PC-3 (cell line): ENCODE data around the gene PTCD2. TPM values are rescaled to one million over a fixed set of nuclear protein-coding genes. Genes with fewer than 3 reads are reported as not detected.
"Not testable (repeated sequence)": the region's sequence is repeated elsewhere in the genome, so short reads cannot be mapped to it uniquely, and the experiment has no call there.

ENCODE experiments used
- ATAC-seq: fragments of 200-7000 bp; cut with Tn5 transposase; 2 replicates; pipeline ENCODE4 v1.9.1; 2020; ENCODE audit warnings: mild to moderate bottlenecking, moderate library complexity
- BruUV-seq: library from RNA; stranded (reverse); fragments of 400-500 nt; replicated peaks from 2 replicates; lab custom pipeline; 2021; lab: Mats Ljungman, UMichigan
- CTCF ChIA-PET: fragments of 300-600 bp; sonication (Branson Sonifier 250); formaldehyde crosslinking; loops from one replicate; lab custom pipeline; 2022; ENCODE audit warnings: antibody characterized with exemption; lab: Charles Lee
- POLR2A ChIA-PET: fragments of 300-600 bp; sonication (Branson Sonifier 250); formaldehyde crosslinking; loops from one replicate; lab custom pipeline; 2022; ENCODE audit warnings: antibody characterized with exemption; ENCODE audit not compliant: unreplicated experiment; lab: Charles Lee
- DNase-seq: peaks from one replicate; pipeline ENCODE4 v3.0.0-alpha.2; 2015
- H2AFZ ChIP-seq: fragments of 300-600 bp; sonication (generic); 2 replicates; pipeline ENCODE4 v1.6.0; 2016; ENCODE audit warnings: antibody characterized with exemption, low read length
- H3F3A ChIP-seq: fragments of 300-600 bp; sonication (generic); one replicate; pipeline ENCODE4 v1.6.0; 2017; ENCODE audit warnings: antibody characterized with exemption, low read length, control low read depth, mild to moderate bottlenecking; ENCODE audit not compliant: unreplicated experiment
- H3K27ac ChIP-seq: fragments of 300-600 bp; sonication (generic); 2 replicates; pipeline ENCODE4 v1.5.1; 2016; ENCODE audit warnings: mild to moderate bottlenecking, low read length
- H3K27me3 ChIP-seq: fragments of 300-600 bp; sonication (generic); 2 replicates; pipeline ENCODE4 v1.6.1; 2016; ENCODE audit warnings: low read length, mixed read lengths
- H3K36me3 ChIP-seq: fragments of 300-600 bp; sonication (generic); 2 replicates; pipeline ENCODE4 v1.6.1; 2016; ENCODE audit warnings: low read depth, mixed run types, low read length, mixed read lengths
- H3K4me1 ChIP-seq: fragments of 300-600 bp; sonication (generic); 2 replicates; pipeline ENCODE4 v1.5.1; 2016; ENCODE audit warnings: low read length; ENCODE audit not compliant: insufficient read depth
- H3K4me2 ChIP-seq: fragments of 300-600 bp; sonication (generic); 2 replicates; pipeline ENCODE4 v1.6.0; 2016; ENCODE audit warnings: low read length
- H3K4me3 ChIP-seq: fragments of 300-600 bp; sonication (generic); 2 replicates; pipeline ENCODE4 v1.5.1; 2016; ENCODE audit warnings: mild to moderate bottlenecking, low read length, mixed read lengths
- H3K79me2 ChIP-seq: fragments of 300-600 bp; sonication (generic); 2 replicates; pipeline ENCODE4 v1.6.1; 2017; ENCODE audit warnings: low read length, mixed read lengths
- H3K9ac ChIP-seq: fragments of 300-600 bp; sonication (generic); 2 replicates; pipeline ENCODE4 v1.6.0; 2016; ENCODE audit warnings: mild to moderate bottlenecking, low read length
- H3K9me2 ChIP-seq: fragments of 300-600 bp; sonication (generic); replicated peaks from 2 replicates; pipeline ENCODE4 v1.6.1; 2016; ENCODE audit warnings: mixed run types, low read length, mixed read lengths
- H3K9me3 ChIP-seq: fragments of 300-600 bp; sonication (generic); 2 replicates; pipeline ENCODE4 v1.6.1; 2016; ENCODE audit warnings: low read length, mixed read lengths
- H4K20me1 ChIP-seq: fragments of 300-600 bp; sonication (generic); 2 replicates; pipeline ENCODE4 v1.6.1; 2016; ENCODE audit warnings: low read length, mixed read lengths
- EZH2 ChIP-seq: fragments of 300-600 bp; sonication (generic); IDR thresholded peaks from one replicate; pipeline ENCODE4 v1.6.1; 2017; ENCODE audit warnings: antibody characterized with exemption, mild to moderate bottlenecking, low read length; ENCODE audit not compliant: unreplicated experiment
- EZH2phosphoT487 ChIP-seq: fragments of 300-600 bp; sonication (generic); IDR thresholded peaks from 2 replicates; pipeline ENCODE4 v1.6.1; 2018; ENCODE audit warnings: mild to moderate bottlenecking, antibody characterized with exemption, low read length, borderline replicate concordance
- intact Hi-C: fragments of 100-400 bp; cut with micrococcal nuclease; formaldehyde crosslinking; loops from 2 replicates; pipeline ENCODE4 v1.9.0; 2023
- total RNA-seq: library from RNA; depleted of rRNA; stranded (reverse); fragments of >200 nt; gene quantifications from 2 replicates; pipeline ENCODE4 v1.2.3, GENCODE V29; 2014
- TF ChIP-seq, protein P1 (sequence below): fragments of 300-600 bp; sonication (generic); conservative IDR thresholded peaks from 2 replicates; pipeline ENCODE4 v1.5.1; 2017; ENCODE audit warnings: antibody characterized with exemption, low read depth, mild to moderate bottlenecking, low read length

Gene PTCD2
- total RNA-seq, 1 experiment from 2014 or later: 3.4 TPM

GRCh38 chr5:72296256-72296655 is 23.9 kb upstream of the PTCD2 start:
- Histone ChIP-seq H3K27ac (no peak overlapping the region), H3K79me2 (peaks cover 23% of the 10 kb centered on the region), H3K27me3 (no peaks in the 10 kb centered on the region), H3K9me3 (no peaks in the 10 kb centered on the region), H3K36me3 (peaks cover 4% of the 10 kb centered on the region; the same call in 1 of the 2 replicates), H3K9me2 (no peaks in the 10 kb centered on the region), H3K9ac (no peak overlapping the region), H3F3A (no peaks in the 10 kb centered on the region), H3K4me3 (no peak overlapping the region), H3K4me1 (no peaks in the 10 kb centered on the region), H3K4me2 (no peak overlapping the region), H4K20me1 (no peaks in the 10 kb centered on the region), H2AFZ (no peak overlapping the region)
- CTCF ChIA-PET: no interaction called here
- ATAC-seq (no peak), DNase-seq (no peak)
- POLR2A ChIA-PET: no interaction called here
- TF ChIP-seq, protein P1, sequence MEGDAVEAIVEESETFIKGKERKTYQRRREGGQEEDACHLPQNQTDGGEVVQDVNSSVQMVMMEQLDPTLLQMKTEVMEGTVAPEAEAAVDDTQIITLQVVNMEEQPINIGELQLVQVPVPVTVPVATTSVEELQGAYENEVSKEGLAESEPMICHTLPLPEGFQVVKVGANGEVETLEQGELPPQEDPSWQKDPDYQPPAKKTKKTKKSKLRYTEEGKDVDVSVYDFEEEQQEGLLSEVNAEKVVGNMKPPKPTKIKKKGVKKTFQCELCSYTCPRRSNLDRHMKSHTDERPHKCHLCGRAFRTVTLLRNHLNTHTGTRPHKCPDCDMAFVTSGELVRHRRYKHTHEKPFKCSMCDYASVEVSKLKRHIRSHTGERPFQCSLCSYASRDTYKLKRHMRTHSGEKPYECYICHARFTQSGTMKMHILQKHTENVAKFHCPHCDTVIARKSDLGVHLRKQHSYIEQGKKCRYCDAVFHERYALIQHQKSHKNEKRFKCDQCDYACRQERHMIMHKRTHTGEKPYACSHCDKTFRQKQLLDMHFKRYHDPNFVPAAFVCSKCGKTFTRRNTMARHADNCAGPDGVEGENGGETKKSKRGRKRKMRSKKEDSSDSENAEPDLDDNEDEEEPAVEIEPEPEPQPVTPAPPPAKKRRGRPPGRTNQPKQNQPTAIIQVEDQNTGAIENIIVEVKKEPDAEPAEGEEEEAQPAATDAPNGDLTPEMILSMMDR: no peak
- TF ChIP-seq EZH2phosphoT487: no peak
- TF ChIP-seq EZH2: no peak
- no TSS peak for BruUV-seq
- intact Hi-C loops: no loop called here

GRCh38 chr5:72298136-72298535 is 22.0 kb upstream of the PTCD2 start:
- H3K36me3 ChIP-seq, H4K20me1 ChIP-seq, H3K4me3 ChIP-seq, CTCF ChIA-PET, H3K9me2 ChIP-seq, H3K27ac ChIP-seq, intact Hi-C loops, H2AFZ ChIP-seq, H3K27me3 ChIP-seq, H3K4me2 ChIP-seq, ATAC-seq, H3F3A ChIP-seq, H3K9me3 ChIP-seq, POLR2A ChIA-PET, H3K9ac ChIP-seq, DNase-seq, BruUV-seq, H3K4me1 ChIP-seq: not testable (repeated sequence)
- peaks cover 42% of the 10 kb centered on the region for H3K79me2 ChIP-seq

DNA sequence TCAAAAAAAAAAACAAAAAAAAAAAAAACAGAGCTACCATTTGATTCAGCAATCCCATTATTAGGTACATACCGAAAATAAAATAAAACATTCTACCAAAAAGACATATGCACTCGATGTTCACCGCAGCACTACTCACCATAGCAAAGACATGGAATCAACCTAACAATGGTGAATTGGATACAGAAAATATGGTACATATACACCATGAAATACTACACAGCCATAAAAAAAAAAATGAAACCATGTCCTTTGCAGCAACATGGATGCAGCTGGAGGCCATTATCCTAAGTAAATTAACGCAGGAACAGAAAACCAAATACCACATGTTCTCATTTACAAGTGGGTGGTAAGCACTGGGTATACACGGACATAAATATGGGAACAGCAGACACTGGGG is 21.5 kb upstream of the PTCD2 start:
- CTCF ChIA-PET: no interaction called here
- H3K27ac ChIP-seq: no peak overlapping the region
- H3K9ac ChIP-seq: no peak overlapping the region
- no peaks in the 10 kb centered on the region for H3K4me1 ChIP-seq
- H3K4me3 ChIP-seq: no peak overlapping the region
- peaks cover 9% of the 10 kb centered on the region; the same call in 1 of the 2 replicates for H3K36me3 ChIP-seq
- no peak for DNase-seq
- H3K9me3 ChIP-seq: no peaks in the 10 kb centered on the region
- intact Hi-C loops: no loop called here
- peaks cover 48% of the 10 kb centered on the region for H3K79me2 ChIP-seq
- no peak overlapping the region for H3K4me2 ChIP-seq
- H3F3A ChIP-seq: no peaks in the 10 kb centered on the region
- POLR2A ChIA-PET: interaction anchor here (0.7 kb wide), 1 partner anchor 18 kb away, joined by 5 read pairs; no protein-coding TSS in a partner anchor
- no peak for ATAC-seq
- no TSS peak for BruUV-seq
- H4K20me1 ChIP-seq: no peaks in the 10 kb centered on the region
- no peaks in the 10 kb centered on the region for H3K9me2 ChIP-seq
- no peak overlapping the region for H2AFZ ChIP-seq
- TF ChIP-seq EZH2 (no peak), EZH2phosphoT487 (no peak)
- TF ChIP-seq, protein P1: no peak
- H3K27me3 ChIP-seq: no peaks in the 10 kb centered on the region
